GM18858 (cell line): Measurements from ENCODE around the gene TRIM28.
"Not testable (repeated sequence)": the region's sequence is repeated elsewhere in the genome, so short reads cannot be mapped to it uniquely, and the experiment has no call there.

Experiments
- ATAC-seq: cut with Tn5 transposase; IDR thresholded peaks from one replicate; pipeline ENCODE4 v1.9.1; 2021; ENCODE audit not compliant: unreplicated experiment

TRIM28 gene

DNA sequence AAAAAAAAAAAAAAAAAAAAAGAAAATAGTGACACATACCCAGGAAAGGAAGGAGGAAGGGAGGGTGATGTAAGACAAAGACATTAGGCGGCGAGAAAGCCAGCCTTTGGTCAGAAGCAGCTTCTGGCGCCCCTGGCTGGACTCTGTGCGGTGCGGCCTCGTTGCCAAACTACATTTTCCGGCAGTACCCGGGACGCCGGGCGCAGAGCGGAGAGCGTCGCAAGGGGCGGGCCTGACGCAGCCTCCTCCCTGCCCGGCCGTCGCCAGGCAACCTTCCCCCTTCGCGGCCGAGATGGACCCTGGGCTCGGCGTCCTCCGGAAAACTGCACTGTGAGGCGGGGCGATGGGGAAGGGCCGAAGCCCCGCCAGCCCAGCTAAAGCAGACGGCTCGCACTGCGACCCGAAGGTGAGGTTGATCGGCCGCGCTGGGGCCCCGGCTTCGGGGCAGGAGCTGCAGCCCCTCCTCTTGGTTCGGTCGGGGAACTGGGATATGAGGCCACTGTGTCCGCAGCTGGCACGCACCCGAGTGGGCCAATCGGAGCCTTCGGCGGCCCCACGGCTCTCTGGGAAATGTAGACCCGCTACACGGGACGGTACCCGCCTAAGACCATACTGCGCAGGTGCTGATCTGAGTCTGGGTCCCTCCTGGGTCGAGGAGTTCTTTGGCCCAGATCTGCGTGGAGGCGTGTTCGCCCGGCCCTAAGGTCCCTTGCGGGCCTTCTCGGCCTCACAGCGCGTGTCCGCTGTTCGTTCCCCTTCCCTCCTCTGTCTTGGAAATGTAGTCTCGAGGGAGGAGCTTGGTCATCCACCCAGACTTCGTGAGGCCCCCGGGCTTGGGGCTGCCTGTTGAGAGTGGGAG is 31.5 kb downstream of the TRIM28 start:
- peak; percentile 36 for ATAC-seq

DNA sequence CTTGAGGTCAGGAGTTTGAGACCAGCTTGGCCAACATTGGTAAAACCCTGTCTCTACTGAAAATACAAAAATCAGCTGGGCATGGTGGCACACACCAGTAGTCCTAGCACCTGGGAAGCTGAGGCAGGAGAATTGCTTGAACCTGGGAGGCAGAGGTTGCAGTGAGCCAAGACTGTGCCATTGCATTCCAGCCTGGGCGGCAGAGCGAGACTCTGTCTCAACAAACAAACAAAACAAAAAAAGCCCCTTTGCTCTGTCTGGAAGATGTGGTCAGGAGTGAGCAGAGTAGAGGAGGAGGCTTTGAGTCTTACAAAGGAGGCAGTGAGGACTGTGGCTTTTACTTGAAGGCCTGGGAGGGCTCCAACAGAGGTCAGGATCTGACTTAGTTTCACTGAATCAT is 33.7 kb downstream of the TRIM28 start:
- ATAC-seq = not testable (repeated sequence)

DNA sequence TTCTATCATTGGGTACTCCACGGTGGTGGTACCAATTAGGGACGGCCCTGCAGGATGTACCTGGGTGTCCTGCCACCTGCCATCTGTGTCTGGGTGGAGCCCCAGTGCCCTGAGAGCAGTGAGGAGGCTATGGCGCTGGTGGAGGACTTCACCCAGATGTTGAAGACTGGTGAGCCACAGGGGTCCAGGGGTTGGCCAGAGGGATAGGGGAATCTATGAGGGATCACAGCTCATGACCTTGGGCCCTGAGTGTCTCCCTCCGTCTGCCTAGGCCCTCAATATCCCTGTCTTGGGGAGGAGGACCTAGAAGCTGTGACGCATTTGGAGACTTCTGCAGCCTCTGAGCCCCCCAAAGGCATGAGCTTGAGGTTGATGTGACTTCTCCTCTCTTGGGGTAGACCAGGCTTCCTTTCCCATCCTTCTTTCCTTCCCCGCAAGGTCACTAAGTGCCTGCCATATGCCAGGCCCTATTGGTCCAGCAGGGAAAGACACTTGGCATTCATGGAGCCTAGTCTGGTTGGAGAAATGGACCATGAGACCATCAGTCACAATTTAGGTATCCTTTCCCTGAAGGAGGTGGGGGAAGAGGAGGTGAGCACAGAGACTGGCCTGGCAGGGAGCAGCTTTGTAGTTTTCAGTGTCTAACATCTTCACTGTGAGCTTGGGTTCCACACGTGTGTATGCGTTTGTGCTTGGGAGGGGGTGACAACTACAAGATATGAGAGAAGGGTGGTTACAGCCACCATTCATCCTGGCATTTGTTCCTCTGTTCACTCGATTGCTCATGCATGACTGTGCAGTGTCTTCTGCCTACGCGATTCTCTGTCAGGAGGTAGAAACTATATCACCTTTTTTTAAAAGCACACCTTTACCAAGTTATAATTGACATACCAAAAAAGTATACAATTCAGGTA is 34.4 kb downstream of the TRIM28 start:
- ATAC-seq = no peak

DNA sequence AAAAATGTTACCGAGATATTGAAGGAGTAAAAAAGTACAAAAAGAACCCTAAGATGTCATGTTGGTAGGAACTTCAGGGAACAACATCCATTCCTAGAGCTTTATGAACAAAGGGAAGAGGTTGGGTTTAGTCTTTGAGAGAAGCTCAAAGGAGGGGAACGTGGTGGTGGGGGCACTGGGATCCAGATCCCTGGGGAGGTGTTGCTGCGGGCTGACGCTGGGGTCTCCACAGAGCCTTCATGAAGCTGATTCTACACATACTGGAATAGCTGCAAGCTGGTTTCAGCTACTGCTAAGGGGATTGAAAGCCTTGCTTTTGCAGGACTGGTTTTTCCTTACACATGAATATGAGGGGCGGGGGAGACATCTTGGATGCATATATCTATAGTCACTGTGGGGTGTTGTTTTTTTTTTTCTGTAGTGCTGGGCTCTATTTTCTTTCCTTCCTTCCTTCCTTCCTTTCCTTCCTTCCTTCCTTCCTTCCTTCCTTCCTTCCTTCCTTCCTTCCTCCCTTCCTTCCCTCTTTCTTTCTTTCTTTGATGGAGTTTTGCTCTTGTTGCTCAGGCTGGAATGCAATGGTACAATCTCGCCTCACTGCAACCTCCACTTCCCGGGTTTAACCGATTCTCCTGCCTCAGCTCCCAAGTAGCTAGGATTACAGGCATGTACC is 35.7 kb downstream of the TRIM28 start:
- ATAC-seq = no peak

DNA sequence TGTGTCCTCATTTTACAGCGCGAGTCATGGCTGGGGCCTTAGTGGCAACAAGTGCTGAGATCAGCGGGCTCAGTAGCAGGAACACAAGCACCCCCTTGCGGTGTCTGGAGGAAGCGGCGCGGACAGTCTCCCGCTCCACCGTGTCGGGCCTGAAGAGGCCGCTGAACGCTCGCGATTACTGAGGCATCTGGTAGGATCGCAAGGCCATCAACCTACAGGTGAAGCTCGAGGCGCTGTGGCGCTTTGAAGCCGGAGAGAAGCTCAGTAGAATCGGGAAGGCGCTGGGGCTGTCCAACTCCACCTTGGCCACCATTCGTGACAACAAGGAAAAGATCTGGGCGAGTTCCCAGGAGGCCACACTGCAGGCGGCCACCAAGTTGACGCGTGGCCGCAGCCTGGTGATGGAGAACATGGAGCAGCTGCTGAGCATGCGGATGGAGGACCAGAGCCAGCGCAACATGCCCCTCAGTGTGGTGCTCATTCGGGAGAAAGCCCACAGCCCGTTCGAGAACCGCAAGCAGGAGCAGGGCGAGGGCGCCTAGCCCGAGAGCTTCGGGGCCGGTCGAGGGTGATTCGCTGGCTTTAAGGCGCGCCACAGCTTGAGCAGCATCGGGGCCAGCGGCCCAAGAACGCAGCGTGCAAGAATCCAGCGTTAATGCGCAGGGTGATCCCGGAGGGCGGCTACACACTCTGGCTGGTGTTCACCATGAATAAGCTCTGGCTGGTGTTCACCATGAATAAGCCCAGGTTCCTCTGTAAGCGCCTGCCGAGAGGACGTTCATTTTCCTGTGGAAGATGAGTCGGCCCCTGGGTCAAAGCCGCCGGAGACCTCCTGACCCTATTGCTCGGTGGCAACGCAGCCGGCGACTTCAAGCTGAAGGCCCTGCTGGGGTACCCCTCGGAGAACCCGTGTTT is 37.6 kb downstream of the TRIM28 start:
- ATAC-seq = no peak

DNA sequence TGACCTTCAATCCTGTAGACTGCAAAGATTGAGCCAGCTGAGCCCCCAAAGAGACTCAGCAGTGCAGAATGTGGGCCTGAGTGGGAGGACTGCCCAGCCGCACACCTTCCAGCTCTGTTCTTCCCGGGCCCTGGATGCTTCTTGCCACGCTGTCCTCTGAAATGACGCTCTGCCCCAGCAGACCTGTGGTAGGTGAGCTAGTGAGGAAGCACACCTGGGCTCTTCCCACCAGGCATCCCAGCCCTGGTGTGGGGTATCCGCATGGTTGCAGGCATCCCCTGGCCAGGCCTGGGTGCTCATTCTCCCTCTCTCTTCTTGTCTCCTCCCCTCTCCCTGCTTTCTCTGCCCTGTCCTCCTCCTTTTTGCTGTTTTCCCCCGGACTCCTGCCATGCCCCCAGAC is 39.1 kb downstream of the TRIM28 start:
- ATAC-seq = no peak

DNA sequence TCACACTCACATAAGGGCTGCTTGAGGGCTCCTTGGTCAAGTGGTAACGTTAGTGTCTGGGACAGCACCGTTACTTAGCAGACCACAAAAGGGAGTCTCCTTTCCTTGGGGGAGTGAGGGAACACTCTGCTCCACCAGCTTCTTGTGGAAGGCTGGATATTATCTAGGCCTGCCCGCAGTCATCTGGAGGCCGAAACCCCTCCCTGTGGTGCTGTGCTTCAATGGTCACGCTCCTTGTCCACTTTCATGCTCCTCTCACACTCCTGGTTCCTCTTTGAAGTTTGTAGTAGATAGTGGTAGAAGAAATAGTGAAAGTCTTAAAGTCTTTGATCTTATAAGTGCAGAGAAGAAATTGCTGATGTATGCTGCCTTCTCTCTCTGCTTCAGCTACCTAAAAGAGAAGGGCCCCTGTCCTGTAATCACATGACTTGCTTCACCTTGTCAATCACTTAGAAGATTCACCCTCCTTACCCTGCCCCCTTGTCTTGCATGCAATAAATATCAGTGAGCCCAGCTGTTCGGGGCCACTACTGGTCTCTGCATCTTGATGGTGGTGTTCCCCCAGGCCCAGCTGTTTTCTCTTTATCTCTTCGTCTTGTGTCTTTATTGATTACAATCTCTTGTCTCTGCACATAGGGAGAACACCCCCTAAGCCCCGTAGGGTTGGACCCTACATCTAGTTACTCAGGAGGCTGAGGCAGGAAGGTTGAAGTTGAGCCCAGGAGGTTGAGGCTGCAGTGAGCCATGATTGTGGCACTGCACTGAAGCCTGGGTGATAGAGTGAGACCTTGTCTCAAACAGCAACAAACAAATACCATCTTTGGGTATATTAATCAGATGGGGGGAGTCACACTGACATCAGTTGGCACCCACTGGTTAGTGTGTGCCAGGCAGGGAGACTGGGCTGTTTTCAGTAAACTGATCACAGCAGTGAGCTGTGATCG is 40.9 kb downstream of the TRIM28 start:
- no peak for ATAC-seq

DNA sequence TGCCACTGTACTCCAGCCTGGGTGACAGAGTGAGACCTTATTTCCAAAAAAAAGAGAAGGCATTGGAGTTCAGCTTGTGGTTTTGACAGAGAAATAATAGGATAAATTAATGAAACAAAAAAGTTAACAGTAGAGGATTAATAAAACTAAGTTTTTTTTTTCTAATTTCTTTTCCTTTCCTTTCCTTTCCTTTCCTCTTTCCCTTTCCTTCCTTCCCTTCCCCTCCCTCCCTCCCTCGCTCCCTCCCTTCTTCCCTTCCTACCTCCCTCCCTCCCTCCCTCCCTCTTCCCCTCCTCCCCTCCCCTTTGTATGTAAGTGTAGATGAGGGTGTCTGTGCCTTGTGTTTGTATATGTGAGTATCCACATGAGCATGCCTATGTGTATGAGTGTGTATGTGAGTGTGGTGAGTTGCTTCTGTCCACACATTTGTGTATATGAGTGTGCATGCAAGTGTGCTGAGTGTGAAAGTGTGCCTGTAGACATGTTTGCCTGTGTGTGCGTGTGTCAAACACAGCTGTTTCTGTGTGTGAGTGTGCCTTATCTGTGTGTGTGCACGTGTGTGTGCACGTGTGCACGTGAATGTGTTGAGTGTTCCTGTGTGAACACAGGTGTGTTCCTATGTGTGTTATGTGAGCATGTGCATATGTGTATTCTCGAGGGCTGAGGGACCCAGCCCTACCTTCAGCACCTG is 41.7 kb downstream of the TRIM28 start:
- ATAC-seq = no peak

DNA sequence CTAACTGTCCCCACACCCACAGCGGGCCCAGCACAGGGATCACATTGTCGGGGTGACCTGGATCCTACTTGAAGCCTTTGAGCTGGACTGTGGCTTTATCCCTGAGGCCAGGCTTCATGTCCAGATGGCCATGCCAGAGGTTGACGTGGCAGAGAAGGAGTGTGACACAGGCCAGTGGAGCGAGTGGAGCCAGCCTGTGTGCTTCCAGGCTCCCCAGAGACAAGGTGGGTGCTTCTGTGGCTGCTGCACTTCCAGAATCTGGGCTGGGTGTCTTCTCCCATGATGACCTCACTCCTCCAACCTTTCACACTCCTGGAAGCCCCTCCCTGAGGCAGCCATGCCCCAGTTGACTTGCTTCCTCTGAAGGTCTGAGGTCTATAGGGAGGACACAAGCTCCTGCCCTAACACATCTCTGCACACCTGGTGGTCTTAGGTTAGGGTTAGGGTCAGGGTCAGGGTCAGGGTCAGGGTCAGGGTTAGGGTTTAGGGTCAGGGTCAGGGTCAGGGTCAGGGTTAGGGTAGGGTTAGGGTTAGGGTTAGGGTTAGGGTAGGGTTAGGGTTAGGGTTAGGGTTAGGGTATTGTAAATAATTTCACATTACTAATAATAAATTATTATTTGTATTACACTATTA is 42.4 kb downstream of the TRIM28 start:
- no peak for ATAC-seq
